ENCODE measurements around the gene NUDT21.
"Not testable (repeated sequence)": the region's sequence is repeated elsewhere in the genome, so short reads cannot be mapped to it uniquely, and the experiment has no call there.

Gene NUDT21

GRCh38 chr16:56387396-56387795 is 63.7 kb downstream of the NUDT21 start:
- no peaks in the 10 kb centered on the region for H3K9me3 ChIP-seq (ENCODE audit: control insufficient read depth in 5 of 5, low read length in 5 of 5)
- no peaks in the 10 kb centered on the region for H3K4me1 ChIP-seq (ENCODE audit: control insufficient read depth in 5 of 5, insufficient read depth in 5 of 5, low read length in 5 of 5)
- no peak overlapping the region for H3K27ac ChIP-seq (ENCODE audit: low read depth, low read length)
- H3K27me3 ChIP-seq (ENCODE audit: control insufficient read depth in 5 of 5, insufficient read depth in 4 of 5, low read length in 5 of 5) = no peaks in the 10 kb centered on the region
- H3K4me3 ChIP-seq (ENCODE audit: low read depth in 1 of 5, low read length in 5 of 5) = no peak overlapping the region
- peaks cover 35 to 84% (median 66%) of the 10 kb centered on the region in 5 donors for H3K36me3 ChIP-seq (ENCODE audit: control insufficient read depth in 5 of 5, insufficient read depth in 5 of 5, low read length in 5 of 5)
- H3K9ac ChIP-seq (ENCODE audit: low read length in 5 of 5) = no peak overlapping the region

GRCh38 chr16:56384074-56384721 is 66.9 kb downstream of the NUDT21 start:
- H3K9ac ChIP-seq (ENCODE audit: low read length in 5 of 5) = no peak overlapping the region
- H3K27ac ChIP-seq (ENCODE audit: low read depth, low read length) = no peak overlapping the region
- H3K27me3 ChIP-seq (ENCODE audit: control insufficient read depth in 5 of 5, insufficient read depth in 4 of 5, low read length in 5 of 5) = no peaks in the 10 kb centered on the region
- peaks cover 34 to 86% (median 78%) of the 10 kb centered on the region in 5 donors for H3K36me3 ChIP-seq (ENCODE audit: control insufficient read depth in 5 of 5, insufficient read depth in 5 of 5, low read length in 5 of 5)
- peaks cover 0 to 18% (median 7%) of the 10 kb centered on the region in 5 donors for H3K9me3 ChIP-seq (ENCODE audit: control insufficient read depth in 5 of 5, low read length in 5 of 5)
- H3K4me3 ChIP-seq (ENCODE audit: low read depth in 1 of 5, low read length in 5 of 5) = no peak overlapping the region
- no peaks in the 10 kb centered on the region for H3K4me1 ChIP-seq (ENCODE audit: control insufficient read depth in 5 of 5, insufficient read depth in 5 of 5, low read length in 5 of 5)

GRCh38 chr16:56382901-56383355 is 68.2 kb downstream of the NUDT21 start:
- Histone ChIP-seq H3K36me3 (ENCODE audit: control insufficient read depth in 5 of 5, insufficient read depth in 5 of 5, low read length in 5 of 5) (peaks cover 33 to 79% (median 72%) of the 10 kb centered on the region in 5 donors), H3K27me3 (ENCODE audit: control insufficient read depth in 5 of 5, insufficient read depth in 4 of 5, low read length in 5 of 5) (no peaks in the 10 kb centered on the region), H3K4me3 (ENCODE audit: low read depth in 1 of 5, low read length in 5 of 5) (no peak overlapping the region)

GRCh38 chr16:56382459-56382858 is 68.7 kb downstream of the NUDT21 start:
- Histone ChIP-seq H3K4me1 (ENCODE audit: control insufficient read depth in 5 of 5, insufficient read depth in 5 of 5, low read length in 5 of 5) (no peaks in the 10 kb centered on the region), H3K9me3 (ENCODE audit: control insufficient read depth in 5 of 5, low read length in 5 of 5) (peaks cover 0 to 18% (median 7%) of the 10 kb centered on the region in 5 donors), H3K27me3 (ENCODE audit: control insufficient read depth in 5 of 5, insufficient read depth in 4 of 5, low read length in 5 of 5) (no peaks in the 10 kb centered on the region), H3K27ac (ENCODE audit: low read depth, low read length) (no peak overlapping the region), H3K4me3 (ENCODE audit: low read depth in 1 of 5, low read length in 5 of 5) (no peak overlapping the region), H3K9ac (ENCODE audit: low read length in 5 of 5) (no peak overlapping the region), H3K36me3 (ENCODE audit: control insufficient read depth in 5 of 5, insufficient read depth in 5 of 5, low read length in 5 of 5) (peaks cover 33 to 74% (median 67%) of the 10 kb centered on the region in 5 donors)

More at GRCh38 chr16:56382901-56383355, 68.2 kb downstream of the NUDT21 start:
- Histone ChIP-seq H3K9ac (ENCODE audit: low read length in 5 of 5) (no peak overlapping the region), H3K27ac (ENCODE audit: low read depth, low read length) (no peak overlapping the region), H3K9me3 (ENCODE audit: control insufficient read depth in 5 of 5, low read length in 5 of 5) (peaks cover 0 to 18% (median 7%) of the 10 kb centered on the region in 5 donors), H3K4me1 (ENCODE audit: control insufficient read depth in 5 of 5, insufficient read depth in 5 of 5, low read length in 5 of 5) (no peaks in the 10 kb centered on the region)

GRCh38 chr16:56380778-56381485 is 70.2 kb downstream of the NUDT21 start:
- Histone ChIP-seq H3K9me3 (ENCODE audit: control insufficient read depth in 5 of 5, low read length in 5 of 5) (peaks cover 0 to 18% (median 7%) of the 10 kb centered on the region in 5 donors), H3K36me3 (ENCODE audit: control insufficient read depth in 5 of 5, insufficient read depth in 5 of 5, low read length in 5 of 5) (peaks cover 35 to 67% (median 55%) of the 10 kb centered on the region in 5 donors)
- H3K27ac ChIP-seq (ENCODE audit: low read depth, low read length); H3K9ac ChIP-seq (ENCODE audit: low read length in 5 of 5); H3K4me3 ChIP-seq (ENCODE audit: low read depth in 1 of 5, low read length in 5 of 5); H3K27me3 ChIP-seq (ENCODE audit: control insufficient read depth in 5 of 5, insufficient read depth in 4 of 5, low read length in 5 of 5); H3K4me1 ChIP-seq (ENCODE audit: control insufficient read depth in 5 of 5, insufficient read depth in 5 of 5, low read length in 5 of 5): not testable (repeated sequence)
